HL-60/S4 treated with retinoic acid at 250 ng/mL for 4 days and 3 days (cell line): ENCODE data around the gene ROBO3.

ENCODE experiments used
- in situ Hi-C: fragments of 300-500 bp; cut with MboI; formaldehyde crosslinking; loops from 2 replicates; pipeline ENCODE4 v1.7.0; 2022; ENCODE audit warnings: low sequenced_read_pairs

ROBO3 gene

GRCh38 chr11:124874571-124875255 is 9.5 kb downstream of the ROBO3 start:
- in situ Hi-C loops: no loop called here

- in situ Hi-C loops: no loop called here
Measured at GRCh38 chr11:124875401-124875800, 10.2 kb downstream of the ROBO3 start.

- in situ Hi-C loops: no loop called here
Measured at GRCh38 chr11:124875943-124876817, 10.9 kb downstream of the ROBO3 start.

GRCh38 chr11:124876818-124877630 is 11.8 kb downstream of the ROBO3 start:
- in situ Hi-C loops: no loop called here

GRCh38 chr11:124877631-124877909 is 12.3 kb downstream of the ROBO3 start:
- in situ Hi-C loops: no loop called here

GRCh38 chr11:124877910-124878758 is 12.9 kb downstream of the ROBO3 start:
- in situ Hi-C loops: no loop called here

- in situ Hi-C loops: no loop called here
Measured at GRCh38 chr11:124878759-124879492, 13.7 kb downstream of the ROBO3 start.

- in situ Hi-C loops: no loop called here
Measured at GRCh38 chr11:124879493-124880289, 14.5 kb downstream of the ROBO3 start.

GRCh38 chr11:124880290-124880611 is 15.0 kb downstream of the ROBO3 start:
- in situ Hi-C loops: no loop called here

- in situ Hi-C loops: no loop called here
Measured at GRCh38 chr11:124880958-124881357, 15.7 kb downstream of the ROBO3 start.

GRCh38 chr11:124882339-124883071 is 17.3 kb downstream of the ROBO3 start:
- in situ Hi-C loops: no loop called here

- in situ Hi-C loops: no loop called here
Measured at GRCh38 chr11:124884340-124884739, 19.1 kb downstream of the ROBO3 start.

- in situ Hi-C loops: no loop called here
Measured at GRCh38 chr11:124884869-124885479, 19.7 kb downstream of the ROBO3 start.

- in situ Hi-C loops: no loop called here
Measured at GRCh38 chr11:124886476-124886875, 21.2 kb downstream of the ROBO3 start.

- in situ Hi-C loops: no loop called here
Measured at GRCh38 chr11:124886978-124887666, 21.9 kb downstream of the ROBO3 start.

- in situ Hi-C loops: no loop called here
Measured at GRCh38 chr11:124887667-124888013, 22.4 kb downstream of the ROBO3 start.

- in situ Hi-C loops: no loop called here
Measured at GRCh38 chr11:124889191-124890091, 24.2 kb downstream of the ROBO3 start.
